Gastroesophageal sphincter (tissue), 3 donors: ENCODE data around the gene FAM72D.
"Not testable (repeated sequence)": the region's sequence is repeated elsewhere in the genome, so short reads cannot be mapped to it uniquely, and the experiment has no call there.

Experiments
- CTCF ChIP-seq, 4 experiments: fragments of 200-600 bp in 2 of 4; fragments of 450-650 bp in 2 of 4; sonication (generic) in 1 of 4; IDR thresholded peaks; one replicate each; pipeline ENCODE4 v1.5.1; 2017 to 2019; ENCODE audit warnings: antibody characterized with exemption in 4 of 4, mild to moderate bottlenecking in 2 of 4, moderate library complexity in 2 of 4
- EP300 ChIP-seq: sonication (generic); formaldehyde crosslinking; IDR thresholded peaks from one replicate; pipeline ENCODE4 v1.6.1; 2017; ENCODE audit warnings: antibody characterized with exemption, mild to moderate bottlenecking
- POLR2A ChIP-seq, 2 donors: fragments of 450-650 bp; IDR thresholded peaks; one replicate each; pipeline ENCODE4 v1.6.1; 2017; ENCODE audit warnings: antibody characterized with exemption in 2 of 2, mild to moderate bottlenecking in 2 of 2, moderate library complexity in 1 of 2
- POLR2AphosphoS5 ChIP-seq: sonication (generic); formaldehyde crosslinking; IDR thresholded peaks from one replicate; pipeline ENCODE4 v1.6.1; 2017; ENCODE audit warnings: antibody characterized with exemption

- not testable (repeated sequence) for TF ChIP-seq CTCF (IDR thresholded peaks at IDR 0.05); POLR2A (IDR thresholded peaks at IDR 0.05); EP300; POLR2AphosphoS5
These were observed 29.3 kb upstream of the FAM72D start for GRCh38 chr1:145066486-145066885.
